ENCODE measurements around the gene PIK3C3.

Gene PIK3C3

GRCh38 chr18:42126586-42126985 lies 171.6 kb downstream of the PIK3C3 start:
- no peak for TF ChIP-seq POLR2A (IDR thresholded peaks at IDR 0.05; ENCODE audit: low read depth, low read length)
- no peak for DNase-seq (ENCODE audit: insufficient read length, low spot score)
- FAIRE-seq: no peak

GRCh38 chr18:42131066-42131929 lies 176.3 kb downstream of the PIK3C3 start:
- TF ChIP-seq POLR2A (IDR thresholded peaks at IDR 0.05; ENCODE audit: low read depth, low read length): no peak
- no peak for DNase-seq (ENCODE audit: insufficient read length, low spot score)
- FAIRE-seq: no peak

GRCh38 chr18:42131930-42132244 lies 176.9 kb downstream of the PIK3C3 start:
- FAIRE-seq (no peak), DNase-seq (ENCODE audit: insufficient read length, low spot score) (no peak)
- TF ChIP-seq POLR2A (IDR thresholded peaks at IDR 0.05; ENCODE audit: low read depth, low read length): no peak

Data from H54 (cell line).